Mesenchymal stem cell (in vitro differentiated cells and primary cell): Measurements from ENCODE around the gene FGGY.

Experiments
- DNase-seq: peaks from one replicate; pipeline ENCODE4 v3.0.0-alpha.2; 2013
- H2AFZ ChIP-seq: one replicate; pipeline ENCODE4 v1.6.1; 2013; ENCODE audit warnings: low read depth, mild to moderate bottlenecking, control low read depth, inconsistent platforms, low read length, moderate library complexity
- H2AK5ac ChIP-seq: 2 replicates; pipeline ENCODE4 v1.6.1; 2013; ENCODE audit warnings: low read length, moderate library complexity, mild to moderate bottlenecking, inconsistent platforms; ENCODE audit not compliant: severe bottlenecking
- H2BK120ac ChIP-seq: one replicate; pipeline ENCODE4 v1.6.1; 2013; ENCODE audit warnings: low read depth, mild to moderate bottlenecking, inconsistent platforms, low read length, moderate library complexity
- H2BK12ac ChIP-seq, 2 experiments: one replicate each; pipeline ENCODE4 v1.6.1; 2013; ENCODE audit warnings: inconsistent platforms in 2 of 2, low read length in 2 of 2, mild to moderate bottlenecking in 2 of 2, moderate library complexity in 2 of 2, control low read depth in 1 of 2
- H2BK15ac ChIP-seq: one replicate; pipeline ENCODE4 v1.6.1; 2013; ENCODE audit warnings: mild to moderate bottlenecking, low read depth, inconsistent platforms; ENCODE audit not compliant: poor library complexity, severe bottlenecking
- H2BK5ac ChIP-seq: 2 replicates; pipeline ENCODE4 v1.6.1; 2013; ENCODE audit warnings: low read depth, mild to moderate bottlenecking, low read length, control low read depth, inconsistent platforms; ENCODE audit not compliant: poor library complexity, severe bottlenecking
- H3K14ac ChIP-seq, 2 experiments: one replicate each; pipeline ENCODE4 v1.6.1; 2013; ENCODE audit warnings: inconsistent platforms in 2 of 2, low read length in 2 of 2, control low read depth in 1 of 2, mild to moderate bottlenecking in 1 of 2, moderate library complexity in 1 of 2
- H3K18ac ChIP-seq, 2 experiments: one replicate each; pipeline ENCODE4 v1.6.1; 2013; ENCODE audit warnings: inconsistent platforms in 2 of 2, low read length in 2 of 2, control low read depth in 1 of 2, low read depth in 1 of 2, mild to moderate bottlenecking in 1 of 2
- H3K23ac ChIP-seq, 2 experiments: one replicate each; pipeline ENCODE4 v1.6.1; 2013; ENCODE audit warnings: inconsistent platforms in 2 of 2, low read length in 2 of 2, mild to moderate bottlenecking in 2 of 2, moderate library complexity in 2 of 2, control low read depth in 1 of 2
- H3K27ac ChIP-seq: 2 replicates; pipeline ENCODE4 v1.5.1; 2013; ENCODE audit warnings: mild to moderate bottlenecking, moderate library complexity, low read length, control low read depth, inconsistent platforms; ENCODE audit not compliant: poor library complexity, severe bottlenecking
- H3K27me3 ChIP-seq, 2 experiments: 2 replicates each; pipeline versions ENCODE4 v1.6.1 to v1.7.0; 2013; ENCODE audit warnings: low read length in 2 of 2, mild to moderate bottlenecking in 2 of 2, moderate library complexity in 2 of 2, control low read depth in 1 of 2, inconsistent platforms in 1 of 2; ENCODE audit not compliant: control insufficient read depth in 1 of 2, insufficient read depth in 1 of 2
- H3K36me3 ChIP-seq, 2 experiments: 2 replicates each; pipeline versions ENCODE4 v1.6.1 to v1.7.0; 2013; ENCODE audit warnings: low read length in 2 of 2, control low read depth in 1 of 2, inconsistent platforms in 1 of 2, low read depth in 1 of 2, mild to moderate bottlenecking in 1 of 2; ENCODE audit not compliant: insufficient read depth in 2 of 2, control insufficient read depth in 1 of 2
- H3K4ac ChIP-seq, 2 experiments: one replicate each; pipeline ENCODE4 v1.6.1; 2013; ENCODE audit warnings: inconsistent platforms in 2 of 2, low read length in 2 of 2, mild to moderate bottlenecking in 2 of 2, moderate library complexity in 2 of 2, control low read depth in 1 of 2, low read depth in 1 of 2
- H3K4me1 ChIP-seq: 2 replicates; pipeline ENCODE4 v1.6.1; 2013; ENCODE audit warnings: low read depth, low read length, control low read depth; ENCODE audit not compliant: control insufficient read depth, insufficient read depth
- H3K4me2 ChIP-seq: 2 replicates; pipeline ENCODE4 v1.6.1; 2013; ENCODE audit warnings: low read length, mild to moderate bottlenecking, inconsistent platforms; ENCODE audit not compliant: poor library complexity, severe bottlenecking
- H3K4me3 ChIP-seq, 2 experiments: 2 replicates each; pipeline versions ENCODE4 v1.5.1 to v1.7.0; 2013; ENCODE audit warnings: low read length in 2 of 2, mild to moderate bottlenecking in 2 of 2, control low read depth in 1 of 2, low read depth in 1 of 2; ENCODE audit not compliant: insufficient read depth in 1 of 2
- H3K79me1 ChIP-seq: replicated peaks from 2 replicates; pipeline ENCODE4 v1.6.1; 2013; ENCODE audit warnings: mild to moderate bottlenecking, control low read depth, low read length, inconsistent platforms; ENCODE audit not compliant: poor library complexity, severe bottlenecking
- H3K9ac ChIP-seq: 2 replicates; pipeline ENCODE4 v1.7.0; 2013; ENCODE audit warnings: mild to moderate bottlenecking, low read length, moderate library complexity
- H3K9me3 ChIP-seq: 2 replicates; pipeline ENCODE4 v1.7.0; 2013; ENCODE audit warnings: mild to moderate bottlenecking, low read length; ENCODE audit not compliant: control insufficient read depth
- H4K8ac ChIP-seq: one replicate; pipeline ENCODE4 v1.6.1; 2013; ENCODE audit warnings: inconsistent platforms, mild to moderate bottlenecking, low read length, moderate library complexity
- H4K91ac ChIP-seq: one replicate; pipeline ENCODE4 v1.6.1; 2013; ENCODE audit warnings: mild to moderate bottlenecking, low read length, inconsistent platforms
- whole genome bisulfite sequencing: methylation state at CpG from one replicate; pipeline ENCODE4 v1.1.7; 2013; ENCODE audit warnings: mixed read lengths; 5-methylcytosine and 5-hydroxymethylcytosine counted together

FGGY gene

GRCh38 chr1:59292562-59292961, 4.3 kb upstream of the FGGY start:
- Histone ChIP-seq H2AFZ (no peak overlapping the region), H4K8ac (no peak overlapping the region), H2BK120ac (no peak overlapping the region), H3K23ac (no peak overlapping the region), H3K27me3 (no peaks in the 10 kb centered on the region), H2BK15ac (no peak overlapping the region), H3K4me1 (no peaks in the 10 kb centered on the region), H3K79me1 (no peaks in the 10 kb centered on the region), H4K91ac (no peak overlapping the region), H3K4ac (no peak overlapping the region), H3K9me3 (no peaks in the 10 kb centered on the region), H2BK5ac (no peak overlapping the region), H2BK12ac (no peak overlapping the region), H3K18ac (no peak overlapping the region), H3K9ac (peak overlapping the region; percentile 15), H3K27ac (no peak overlapping the region), H2AK5ac (no peak overlapping the region), H3K36me3 (no peaks in the 10 kb centered on the region), H3K4me3 (no peak overlapping the region), H3K14ac (no peak overlapping the region), H3K4me2 (no peak overlapping the region)
- peak; percentile 98 for DNase-seq
- 11% methylated on average over 2 of the region's 2 CpGs for WGBS

DNA sequence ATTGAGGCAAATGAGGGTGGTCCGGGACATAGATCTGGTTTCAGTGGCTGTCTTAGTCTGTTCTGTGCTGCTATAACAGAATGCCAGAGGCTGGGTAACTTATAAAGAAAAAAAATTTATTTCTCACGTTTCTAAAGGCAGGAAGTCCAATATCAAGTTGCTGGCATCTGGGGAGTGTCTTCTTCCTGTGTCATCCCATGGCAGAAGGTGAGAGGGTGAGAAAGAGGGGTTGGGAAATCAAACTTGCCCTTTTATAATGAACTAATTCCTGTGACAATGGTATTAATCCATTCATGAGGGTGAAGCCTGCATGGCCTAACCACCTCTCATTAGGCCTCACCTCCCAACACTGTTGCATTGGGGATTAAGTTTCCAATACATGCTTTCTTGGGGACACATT, 3.7 kb upstream of the FGGY start:
- Histone ChIP-seq H3K27ac (no peak overlapping the region), H3K79me1 (peaks cover 2% of the 10 kb centered on the region), H3K4me3 (no peak overlapping the region), H4K91ac (no peak overlapping the region), H3K14ac (no peak overlapping the region), H3K36me3 (no peaks in the 10 kb centered on the region), H2AK5ac (no peak overlapping the region), H3K4me2 (no peak overlapping the region), H2BK12ac (peak overlapping the region in 1 of 2 experiments; percentile 59), H2BK120ac (no peak overlapping the region), H3K27me3 (no peaks in the 10 kb centered on the region), H2BK5ac (no peak overlapping the region), H3K18ac (peak overlapping the region in 1 of 2 experiments; percentile 0), H3K4me1 (peaks cover 2% of the 10 kb centered on the region), H2AFZ (no peak overlapping the region), H3K9ac (no peak overlapping the region), H3K4ac (peak overlapping the region in 1 of 2 experiments; percentile 9), H2BK15ac (no peak overlapping the region), H3K9me3 (no peaks in the 10 kb centered on the region), H3K23ac (no peak overlapping the region), H4K8ac (no peak overlapping the region)
- 83% methylated on average over 2 of the region's 2 CpGs for WGBS
- no peak for DNase-seq

GRCh38 chr1:59293849-59294248, 3.0 kb upstream of the FGGY start:
- no peak overlapping the region for H4K91ac ChIP-seq
- no peaks in the 10 kb centered on the region for H3K36me3 ChIP-seq
- no peaks in the 10 kb centered on the region for H3K9me3 ChIP-seq
- WGBS = 97% methylated on average over 11 of the region's 12 CpGs
- no peak overlapping the region for H4K8ac ChIP-seq
- no peak overlapping the region for H3K27ac ChIP-seq
- H3K14ac ChIP-seq = no peak overlapping the region
- H2BK5ac ChIP-seq = no peak overlapping the region
- H2BK120ac ChIP-seq = no peak overlapping the region
- no peak overlapping the region for H3K4ac ChIP-seq
- peaks cover 3% of the 10 kb centered on the region for H3K4me1 ChIP-seq
- no peak overlapping the region for H3K18ac ChIP-seq
- H3K4me3 ChIP-seq = no peak overlapping the region
- H2BK15ac ChIP-seq = peak overlapping the region; percentile 80
- H3K23ac ChIP-seq = no peak overlapping the region
- H3K4me2 ChIP-seq = no peak overlapping the region
- peaks cover 5% of the 10 kb centered on the region for H3K79me1 ChIP-seq
- H3K9ac ChIP-seq = no peak overlapping the region
- no peak overlapping the region for H2AK5ac ChIP-seq
- H2AFZ ChIP-seq = no peak overlapping the region
- peak overlapping the region in 1 of 2 experiments; percentile 59 for H2BK12ac ChIP-seq
- no peak for DNase-seq
- no peaks in the 10 kb centered on the region for H3K27me3 ChIP-seq

DNA sequence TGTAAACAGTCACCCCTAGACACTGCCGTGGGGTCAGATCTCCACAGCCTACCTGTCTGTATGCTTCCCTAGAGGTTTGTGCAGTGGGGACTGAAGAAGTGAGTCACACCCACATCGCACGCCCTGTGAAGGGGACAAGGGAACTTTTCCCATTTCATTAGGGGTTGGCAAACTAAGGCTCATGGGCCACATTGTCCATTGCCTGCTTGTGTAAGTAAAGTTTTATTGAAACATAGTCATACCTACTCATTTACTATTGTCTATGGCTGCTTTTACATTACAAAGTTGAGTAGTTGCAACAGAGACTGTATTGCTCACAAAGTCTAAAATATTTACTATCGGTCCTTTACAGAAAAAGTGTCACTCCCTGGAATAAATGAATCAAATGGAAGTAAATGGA, 2.5 kb upstream of the FGGY start:
- WGBS = 99% methylated on average over 3 of the region's 4 CpGs
- Histone ChIP-seq H3K36me3 (no peaks in the 10 kb centered on the region), H2AFZ (no peak overlapping the region), H3K4me2 (no peak overlapping the region), H3K18ac (no peak overlapping the region), H3K27ac (no peak overlapping the region), H3K9me3 (no peaks in the 10 kb centered on the region), H4K8ac (peak overlapping the region; percentile 12), H3K4ac (peak overlapping the region in 1 of 2 experiments; percentile 46), H3K4me1 (peaks cover 3% of the 10 kb centered on the region), H4K91ac (no peak overlapping the region), H2BK12ac (peak overlapping the region in 1 of 2 experiments; percentile 59), H2BK5ac (no peak overlapping the region), H3K14ac (no peak overlapping the region), H3K79me1 (peaks cover 8% of the 10 kb centered on the region), H2BK15ac (peak overlapping the region; percentile 60), H2AK5ac (peak overlapping the region; percentile 19), H3K4me3 (no peak overlapping the region), H2BK120ac (peak overlapping the region; percentile 24), H3K27me3 (no peaks in the 10 kb centered on the region), H3K23ac (no peak overlapping the region), H3K9ac (no peak overlapping the region)
- no peak for DNase-seq
